SIG-M5 treated with dmso at 0.1 percent for 504 hours (cell line): ENCODE data around the gene RNF208.

ENCODE experiments used
- DNase-seq: peaks from one replicate; lab custom pipeline; 2025; ENCODE audit not compliant: unreplicated experiment; lab: John Stamatoyannopoulos, UW

Gene RNF208

DNA sequence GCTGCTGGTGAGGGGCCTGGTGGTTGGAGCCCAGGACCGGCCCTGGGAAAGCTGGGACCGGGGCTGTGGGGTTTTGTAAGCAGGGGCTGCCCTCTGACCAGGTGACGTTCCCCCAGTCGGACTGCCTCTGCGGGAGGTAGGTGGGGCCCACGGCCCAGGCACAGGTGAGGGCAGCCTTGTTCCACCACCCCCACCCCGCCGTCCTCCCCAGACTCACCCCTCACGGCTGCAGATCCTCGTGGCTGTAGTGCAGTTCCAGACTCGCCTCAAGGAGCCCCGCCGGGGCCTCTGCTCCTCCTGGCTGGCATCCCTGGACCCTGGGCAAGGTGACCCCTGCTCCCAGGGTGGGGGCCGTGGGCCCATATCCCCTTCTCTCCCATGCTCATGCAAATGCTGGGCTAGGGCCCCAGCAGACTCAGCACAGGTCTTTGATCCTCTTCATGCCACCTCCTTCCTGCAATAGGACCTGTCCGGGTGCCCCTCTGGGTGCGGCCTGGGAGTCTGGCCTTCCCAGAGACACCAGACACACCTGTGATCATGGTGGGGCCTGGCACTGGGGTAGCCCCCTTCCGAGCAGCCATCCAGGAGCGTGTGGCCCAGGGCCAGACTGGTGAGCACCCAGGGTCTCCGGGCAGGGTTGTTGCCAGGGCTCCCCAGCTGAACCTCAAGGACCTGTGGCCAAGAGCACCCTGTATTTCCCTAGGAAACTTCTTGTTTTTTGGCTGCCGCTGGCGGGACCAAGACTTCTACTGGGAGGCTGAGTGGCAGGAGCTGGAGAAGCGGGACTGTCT, 6.6 kb downstream of the RNF208 start:
- no peak for DNase-seq

DNA sequence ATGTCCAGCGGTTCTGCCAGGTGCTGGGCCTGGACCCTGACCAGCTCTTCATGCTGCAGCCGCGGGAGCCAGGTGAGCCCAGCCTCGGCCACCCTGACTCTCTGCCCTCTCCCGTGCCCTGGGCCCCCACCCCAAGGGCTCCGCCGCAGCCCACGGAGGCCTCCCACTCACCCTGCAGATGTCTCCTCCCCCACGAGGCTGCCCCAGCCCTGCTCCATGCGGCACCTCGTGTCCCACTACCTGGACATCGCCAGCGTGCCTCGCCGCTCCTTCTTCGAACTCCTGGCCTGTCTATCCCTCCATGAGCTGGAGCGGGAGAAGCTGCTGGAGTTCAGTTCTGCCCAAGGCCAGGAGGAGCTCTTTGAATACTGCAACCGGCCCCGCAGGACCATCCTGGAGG, 7.4 kb downstream of the RNF208 start:
- DNase-seq: no peak

DNA sequence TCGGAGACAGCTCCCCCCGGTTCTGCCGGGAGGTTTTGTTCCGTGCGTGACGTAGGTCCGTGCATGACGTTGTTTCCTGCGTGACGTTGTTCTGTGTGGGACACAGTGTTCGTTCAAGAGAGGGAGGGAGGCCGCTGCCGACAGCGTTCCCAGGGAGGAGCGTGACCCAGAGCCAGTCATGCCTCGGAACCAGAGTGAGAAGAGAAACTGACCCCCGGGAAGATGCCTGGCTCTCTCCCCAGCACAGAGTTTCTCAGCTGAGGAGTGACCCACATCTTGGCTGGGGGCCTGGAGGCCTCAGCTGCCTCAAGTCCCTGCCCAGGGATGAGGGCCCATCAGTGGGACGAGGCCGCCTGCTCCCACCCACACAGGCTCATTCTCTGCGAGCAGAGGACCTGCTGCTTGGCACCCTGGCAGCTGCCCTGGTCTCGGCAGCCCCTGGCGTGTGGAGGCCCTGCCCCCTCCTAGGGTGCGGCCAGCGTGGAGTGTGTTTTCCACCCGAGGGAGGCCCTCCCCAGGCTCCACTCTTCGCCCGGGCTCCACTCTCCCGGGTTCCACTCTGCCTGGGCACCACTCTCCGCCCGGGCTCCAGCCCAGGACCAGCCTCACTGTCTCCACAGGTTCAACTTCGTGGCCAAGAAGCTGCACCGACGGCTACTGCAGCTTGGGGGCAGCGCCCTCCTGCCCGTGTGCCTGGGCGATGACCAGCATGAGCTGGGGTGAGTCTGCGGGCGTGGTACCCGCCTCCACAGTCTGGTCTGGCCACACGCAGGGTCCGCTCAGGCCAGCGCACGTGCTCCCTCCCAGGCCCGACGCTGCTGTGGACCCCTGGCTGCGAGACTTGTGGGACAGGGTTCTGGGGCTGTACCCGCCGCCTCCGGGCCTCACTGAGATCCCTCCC, 8.6 kb downstream of the RNF208 start:
- DNase-seq: no peak

DNA sequence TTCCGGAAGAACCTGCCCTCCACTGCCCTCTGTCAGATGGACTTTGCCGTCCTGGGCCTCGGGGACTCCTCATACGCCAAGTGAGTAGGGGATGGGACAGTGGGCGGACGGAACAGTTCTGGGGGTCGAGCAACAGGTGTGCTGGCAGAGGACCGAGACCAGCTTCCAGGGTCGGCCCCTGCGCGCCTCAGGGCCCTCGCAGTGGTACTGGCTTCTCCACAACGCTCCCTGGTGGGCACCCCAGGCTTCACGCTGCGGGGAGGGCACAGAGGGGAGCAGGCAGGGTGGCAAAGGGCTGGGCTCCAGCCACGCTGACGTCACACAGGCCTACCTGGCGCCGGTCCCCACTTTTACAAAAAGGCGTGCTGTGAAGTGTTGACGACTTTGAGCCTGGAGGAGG, 9.5 kb downstream of the RNF208 start:
- no peak for DNase-seq

DNA sequence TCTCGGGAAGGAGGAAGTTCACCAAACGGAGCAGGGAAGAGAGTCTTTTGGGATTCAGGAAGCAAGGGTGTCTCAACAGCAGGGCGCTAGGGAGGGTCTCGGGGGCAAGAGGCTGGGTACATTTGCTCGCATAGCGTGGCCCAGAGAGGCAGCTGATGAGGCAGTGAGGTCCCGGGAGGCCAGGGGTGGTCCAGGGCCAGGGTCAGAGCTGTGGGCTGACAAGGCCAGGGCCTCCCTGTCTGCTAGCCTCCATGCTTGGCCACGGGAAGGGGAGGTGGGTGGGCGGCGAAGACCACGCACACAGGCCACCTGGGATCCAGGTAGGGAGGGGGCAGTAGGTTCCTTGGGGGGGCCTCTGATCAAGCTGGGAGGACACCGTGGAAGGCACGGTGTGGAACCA, 10.5 kb downstream of the RNF208 start:
- DNase-seq: no peak

DNA sequence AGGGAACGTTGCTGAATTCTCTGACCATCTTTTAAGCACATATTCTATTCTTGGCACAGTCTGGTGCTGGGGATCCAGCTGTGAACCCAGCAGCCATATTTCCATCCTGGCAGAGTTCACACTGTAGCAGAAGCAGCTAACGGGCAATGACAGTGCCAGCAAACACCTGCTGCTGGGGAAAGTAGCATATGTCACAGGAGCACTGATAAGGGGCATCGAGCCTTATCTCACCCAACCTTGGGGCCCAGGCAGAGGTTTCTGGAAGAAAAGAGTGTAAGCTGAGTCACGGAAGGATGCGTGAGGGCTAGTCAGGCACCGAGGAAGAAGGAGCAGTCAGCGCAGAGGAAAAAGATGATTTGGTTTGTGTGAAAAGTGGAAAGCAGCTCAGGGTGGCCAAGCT, 15.4 kb downstream of the RNF208 start:
- no peak for DNase-seq

DNA sequence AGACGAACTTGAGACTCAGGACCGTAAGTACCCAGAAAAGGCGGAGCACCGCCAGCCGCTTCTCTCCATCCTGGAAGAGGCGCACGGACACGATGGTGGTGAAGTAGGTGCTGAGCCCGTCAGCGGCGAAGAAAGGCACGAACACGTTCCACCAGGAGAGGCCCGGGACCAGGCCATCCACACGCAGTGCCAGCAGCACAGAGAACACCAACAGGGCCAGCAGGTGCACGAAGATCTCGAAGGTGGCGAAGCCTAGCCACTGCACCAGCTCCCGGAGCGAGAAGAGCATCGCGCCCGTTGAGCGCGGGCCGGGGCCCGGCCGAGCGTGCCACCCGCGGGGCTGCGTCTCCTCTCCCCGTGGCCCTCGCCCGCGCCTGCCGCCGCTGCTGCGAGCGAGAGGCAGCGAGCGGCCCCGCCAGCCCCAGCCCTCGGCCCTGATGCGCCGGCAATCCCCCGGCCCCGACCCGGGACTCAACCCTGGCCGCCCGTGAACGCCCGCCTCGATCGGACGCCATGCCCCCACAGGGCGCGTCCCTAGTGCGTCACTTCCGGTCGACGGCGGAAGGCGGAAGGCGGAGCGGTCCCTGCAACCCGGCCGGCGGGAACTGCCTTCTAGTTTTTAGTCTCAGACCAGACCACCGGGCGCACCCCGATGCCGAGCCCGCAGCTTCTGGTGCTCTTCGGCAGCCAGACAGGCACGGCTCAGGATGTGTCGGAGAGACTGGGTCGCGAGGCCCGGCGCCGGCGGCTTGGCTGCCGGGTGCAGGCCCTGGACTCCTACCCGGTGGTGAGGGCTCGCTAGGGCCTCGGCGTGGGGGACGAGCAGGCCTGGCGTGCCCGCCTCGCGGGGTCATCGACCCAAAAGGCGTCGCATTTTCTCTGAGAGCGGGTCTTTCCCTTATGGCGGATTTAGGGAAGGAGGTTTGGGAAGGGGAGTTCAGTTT, 16.6 kb downstream of the RNF208 start, which contains the start of the genes NDOR1 and TMEM203:
Gene NDOR1 (plus strand): TSS at position 575 of the 944 bp plus-strand sequence. CDS start 78 bp downstream, at position 653.
Gene TMEM203 (minus strand): TSS at position 523 of the 944 bp plus-strand sequence. CDS start 234 bp downstream, at position 289.
- peak; percentile 72 for DNase-seq

DNA sequence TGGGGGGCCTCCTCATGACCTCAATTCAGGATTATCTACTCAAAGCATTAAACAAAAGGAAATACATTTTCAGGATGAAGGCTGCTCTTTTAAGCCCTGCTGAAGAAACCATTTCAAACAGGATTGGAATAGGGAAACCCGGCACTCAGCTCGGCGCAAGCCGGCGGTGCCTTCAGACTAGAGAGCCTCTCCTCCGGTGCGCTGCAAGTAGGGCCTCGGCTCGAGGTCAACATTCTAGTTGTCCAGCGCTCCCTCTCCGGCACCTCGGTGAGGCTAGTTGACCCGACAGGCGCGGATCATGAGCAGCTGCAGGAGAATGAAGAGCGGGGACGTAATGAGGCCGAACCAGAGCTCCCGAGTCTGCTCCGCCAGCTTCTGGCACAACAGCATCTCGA, 17.3 kb downstream of the RNF208 start:
- DNase-seq: no peak

DNA sequence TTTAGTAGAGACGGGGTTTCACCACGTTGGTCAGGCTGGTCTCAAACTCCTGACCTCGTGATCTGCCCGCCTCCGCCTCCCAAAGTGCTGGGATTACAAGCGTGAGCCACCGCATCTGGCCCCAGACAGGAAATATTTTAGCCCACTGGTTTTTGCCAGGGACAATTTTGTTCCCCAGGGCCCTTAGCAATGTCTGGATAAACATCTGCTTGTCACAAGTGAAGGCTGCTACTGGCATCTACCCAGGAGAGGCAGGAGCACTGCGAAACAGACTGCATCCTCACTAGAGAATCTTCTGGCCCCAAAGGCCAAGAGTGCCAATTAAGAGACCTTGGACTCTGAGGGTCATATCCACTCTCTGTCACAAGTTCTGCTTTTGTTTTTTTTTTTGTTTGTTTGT, 19.1 kb downstream of the RNF208 start:
- no peak for DNase-seq

DNA sequence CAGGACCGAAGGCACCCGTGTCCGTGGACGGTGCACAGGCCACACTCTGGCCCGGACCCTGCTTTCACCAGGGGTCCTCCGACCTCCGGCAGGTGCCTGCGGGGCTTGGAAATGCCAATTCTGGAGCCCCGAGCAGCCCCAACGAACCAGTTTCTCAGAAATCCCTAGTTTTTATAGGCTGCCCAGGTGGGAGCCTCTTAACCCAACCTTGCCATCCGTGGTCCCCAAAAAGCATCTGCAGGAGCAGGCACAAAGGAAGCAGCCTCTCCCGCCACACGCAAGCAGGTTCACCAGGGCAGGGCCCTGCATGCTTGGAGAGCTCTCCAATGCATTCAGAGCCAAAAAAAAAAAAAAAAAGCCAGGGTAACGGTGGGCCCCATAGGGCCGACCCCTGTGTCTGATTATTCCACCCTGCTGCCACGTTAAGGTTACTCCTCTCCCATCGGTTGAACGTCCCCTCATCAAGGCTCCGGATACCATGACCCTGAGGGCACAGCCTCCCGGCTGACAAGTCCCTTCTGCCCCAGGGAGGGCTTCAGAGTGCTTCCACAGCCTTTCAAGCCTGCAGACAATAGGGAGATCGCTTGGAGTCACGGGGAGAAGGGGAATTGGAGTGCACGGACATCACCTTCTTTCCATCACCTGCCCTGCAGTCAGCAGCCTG, 20.7 kb downstream of the RNF208 start:
- no peak for DNase-seq

DNA sequence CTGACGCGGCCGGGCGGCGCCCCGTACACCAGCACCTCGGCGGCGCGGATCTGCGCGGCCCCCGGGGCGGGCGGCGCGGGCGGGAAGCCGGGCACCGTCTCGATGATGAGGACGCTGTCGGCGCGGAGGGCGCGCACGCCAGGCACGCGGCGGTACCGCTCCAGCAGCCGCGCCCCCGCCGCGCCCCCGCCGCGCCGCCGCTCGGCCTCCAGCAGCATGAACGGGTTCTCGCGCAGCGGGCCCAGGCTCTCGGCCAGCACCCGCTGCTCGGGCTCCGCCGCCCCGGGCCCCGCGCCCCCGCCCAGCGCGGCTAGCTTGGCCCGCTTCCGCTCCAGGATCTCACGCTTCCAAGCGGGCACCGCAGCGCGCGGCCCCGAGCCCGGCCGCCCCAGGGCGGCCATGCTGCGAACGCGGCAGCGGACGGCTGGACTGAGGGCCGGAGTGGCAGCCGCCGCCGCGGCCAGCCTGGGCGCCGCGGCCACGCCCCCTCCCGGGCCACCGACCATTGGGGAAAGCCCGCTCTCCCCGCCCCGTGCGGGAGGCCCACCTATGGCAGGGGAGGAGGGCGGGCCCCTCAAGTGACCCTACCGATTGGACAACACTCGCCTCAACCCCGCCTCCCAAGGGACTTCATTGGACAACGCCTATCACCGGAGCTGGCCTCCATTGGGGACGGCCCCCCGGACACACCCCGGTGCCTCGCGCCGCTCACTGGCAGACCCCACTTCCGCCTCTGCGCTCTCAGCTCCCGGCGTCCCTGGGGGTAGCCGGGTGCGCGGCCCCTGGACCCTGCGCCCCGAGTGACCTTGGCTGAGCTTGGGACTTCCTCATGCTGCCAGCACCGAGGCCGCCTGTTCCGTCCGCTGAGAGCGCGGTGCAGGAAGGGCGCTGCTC, 21.5 kb downstream of the RNF208 start, which contains the start of gene TPRN:
Gene TPRN (minus strand): TSS at position 431 of the 894 bp plus-strand sequence. CDS start 30 bp downstream, at position 401.
- DNase-seq: peak; percentile 99

DNA sequence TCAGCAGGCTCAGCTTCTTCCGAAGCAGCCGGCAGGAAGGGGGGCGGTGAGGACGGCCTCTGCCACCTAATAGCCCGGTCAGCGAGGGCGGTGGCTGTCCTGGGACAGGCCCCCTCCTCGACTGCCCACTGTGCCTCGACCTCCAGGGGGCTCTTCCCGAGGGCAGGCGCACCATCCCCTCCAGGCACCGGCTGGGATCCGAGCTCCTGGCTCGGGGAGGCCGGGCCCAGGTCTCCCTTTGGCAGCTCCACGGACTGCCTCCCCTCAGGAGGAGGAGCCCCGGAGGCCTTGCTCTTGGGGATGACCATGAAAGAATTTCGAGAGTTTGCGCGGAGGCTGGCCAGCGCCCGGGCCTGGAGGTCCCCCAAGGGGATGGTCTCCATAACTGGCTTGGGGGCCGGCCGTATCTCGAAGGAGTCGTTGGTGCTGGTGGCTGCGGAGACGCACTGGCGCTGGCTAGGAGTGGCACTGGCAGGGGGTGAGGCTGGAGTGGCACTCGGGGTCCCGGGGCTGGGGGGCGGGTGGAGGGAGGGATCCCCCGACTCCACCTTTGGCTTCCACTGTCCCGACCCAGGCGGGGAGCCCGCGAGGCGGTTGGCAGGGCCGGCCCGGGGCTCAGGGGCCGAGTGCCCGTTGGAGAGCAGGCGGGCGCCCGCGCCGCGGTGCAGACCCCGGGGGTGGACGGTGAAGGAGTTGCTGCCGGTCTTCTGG, 22.5 kb downstream of the RNF208 start:
- DNase-seq: no peak

DNA sequence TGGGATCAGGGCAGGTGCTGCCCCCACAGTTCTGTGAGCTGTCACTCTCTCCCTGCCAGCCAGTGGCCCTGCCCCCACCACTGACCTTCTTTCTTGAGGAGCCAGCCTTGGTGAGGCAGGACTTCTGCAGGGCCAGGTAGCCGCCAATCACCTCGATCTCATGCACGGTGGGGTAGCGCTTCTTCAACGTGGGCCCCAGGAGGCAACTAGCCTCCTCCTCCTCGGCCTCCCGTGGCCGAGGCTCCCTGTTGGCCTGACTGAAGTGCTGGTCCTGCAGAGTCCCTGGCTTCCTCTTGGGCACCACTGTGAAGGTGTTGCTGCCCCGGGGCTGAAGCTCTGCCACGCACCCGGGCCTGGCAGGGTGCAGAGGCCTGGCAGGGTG, 23.1 kb downstream of the RNF208 start:
- DNase-seq: no peak

DNA sequence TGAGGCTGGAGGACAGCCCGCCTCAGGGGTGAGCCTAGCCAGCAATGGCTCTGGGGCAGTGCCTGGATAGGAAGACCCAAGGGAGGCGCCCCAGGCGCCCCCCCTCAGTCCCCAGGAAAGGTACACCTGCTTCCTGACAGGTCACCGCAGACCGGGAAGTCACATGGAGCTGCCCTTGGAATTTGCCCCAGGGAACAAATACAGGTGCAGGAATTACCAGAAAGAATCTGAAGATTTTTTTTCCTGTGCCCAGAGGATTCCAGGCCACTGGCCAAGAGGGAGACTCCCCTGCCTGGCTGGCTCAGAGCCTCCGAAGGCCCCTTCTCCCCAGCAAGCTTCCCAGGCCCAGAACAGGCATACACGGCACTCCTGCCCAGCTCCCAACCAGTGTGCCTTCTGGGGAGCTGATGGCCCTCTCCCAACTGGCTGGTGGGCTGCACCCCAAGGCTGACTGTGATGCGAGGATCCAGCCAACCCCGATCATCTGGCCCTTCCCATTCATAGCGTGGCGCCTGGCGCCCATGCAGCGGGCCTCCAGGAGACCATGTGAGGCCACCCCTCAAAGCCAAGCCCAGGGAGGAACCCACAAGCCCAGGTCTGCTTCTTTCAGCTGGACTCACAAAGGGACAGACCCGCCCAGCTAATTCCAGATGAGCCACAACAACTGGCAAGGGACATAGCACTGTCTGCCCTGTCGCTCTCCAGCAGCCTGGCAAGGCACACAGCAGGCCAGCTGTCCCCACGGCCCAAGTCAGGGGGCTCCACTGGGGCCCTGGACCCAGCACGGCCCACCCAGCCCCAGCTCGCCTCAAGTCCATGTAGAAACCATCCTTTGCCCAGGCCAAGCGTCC, 23.8 kb downstream of the RNF208 start:
- DNase-seq: no peak

DNA sequence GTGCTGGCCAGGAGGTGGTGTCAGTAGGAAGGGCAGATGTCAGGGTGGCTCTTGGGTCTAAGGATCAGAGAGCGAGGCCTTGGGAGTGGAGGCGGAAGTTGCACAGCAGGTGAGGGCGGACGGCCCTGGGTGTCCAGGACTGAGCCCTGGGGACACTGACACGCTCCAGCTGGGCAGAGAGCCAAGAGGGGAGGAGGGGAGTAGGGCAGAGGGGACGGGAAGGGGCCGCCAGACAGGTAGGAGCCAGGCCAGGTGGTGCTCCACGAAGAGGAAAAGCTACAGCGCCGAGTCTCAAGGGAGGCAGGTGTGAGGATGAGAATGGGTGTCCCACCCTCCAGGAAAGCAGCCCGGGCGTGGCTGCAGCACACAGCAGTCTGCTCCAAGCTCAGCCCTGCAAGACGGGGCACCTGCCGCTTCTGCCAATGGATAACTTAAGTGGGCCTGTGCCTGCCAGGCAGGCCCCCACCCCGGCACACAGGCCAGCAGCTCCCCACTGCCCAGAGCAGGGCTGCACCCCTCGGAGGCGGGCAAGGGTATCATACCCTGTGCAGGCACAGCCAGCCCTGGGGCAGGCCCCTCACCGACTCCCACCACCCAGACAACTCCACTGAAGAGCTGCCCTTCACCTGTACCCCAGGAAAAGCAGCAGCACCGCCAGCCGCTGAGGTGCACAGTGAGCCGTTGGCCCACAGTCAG, 26.4 kb downstream of the RNF208 start:
- no peak for DNase-seq

DNA sequence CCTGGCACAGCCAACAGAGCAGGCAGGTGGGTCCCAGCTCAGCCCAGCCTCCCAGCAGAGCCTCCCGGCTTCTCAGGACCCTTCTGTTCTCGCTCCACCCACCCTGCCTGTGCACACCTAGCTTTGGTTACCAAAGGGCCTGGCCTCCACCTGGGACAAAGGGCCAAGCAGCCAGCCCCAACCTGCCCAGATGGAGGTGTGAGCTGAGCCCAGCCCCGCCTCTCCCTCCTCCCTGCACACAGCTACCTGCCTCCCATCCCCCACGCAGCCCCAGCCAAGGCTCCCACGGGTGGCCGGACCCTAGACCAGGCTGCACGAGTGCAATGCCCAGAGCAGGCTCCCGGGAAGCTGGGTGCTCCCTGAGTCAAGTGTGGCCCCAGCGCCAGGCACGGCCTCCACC, 27.1 kb downstream of the RNF208 start:
- no peak for DNase-seq

DNA sequence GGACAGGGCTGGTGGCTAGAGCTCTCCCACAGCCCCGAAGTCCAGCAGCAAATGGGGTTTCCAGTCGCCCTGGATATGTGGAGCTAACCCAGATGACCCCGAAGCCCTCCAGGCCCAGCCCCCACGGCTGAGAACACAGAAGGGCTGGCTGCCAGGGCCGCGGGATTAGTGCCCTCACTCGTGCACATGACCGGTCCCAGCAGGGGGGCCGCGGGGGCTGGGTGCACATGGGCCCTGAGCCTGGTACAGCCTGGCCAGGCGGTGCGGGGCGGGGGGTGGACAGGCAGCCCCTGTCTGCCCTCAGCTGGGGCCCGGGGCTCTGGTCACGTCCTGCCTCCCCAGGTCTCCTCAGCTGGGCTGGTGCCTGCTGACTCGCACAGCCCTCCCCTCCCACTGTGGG, 27.7 kb downstream of the RNF208 start:
- DNase-seq: no peak
